Left ventricle myocardium inferior (tissue), 1 donor: ENCODE results near the gene CAMK4. TPM values are rescaled to one million over a fixed set of nuclear protein-coding genes. Genes with fewer than 3 reads are reported as not detected.

Source experiments
- DNase-seq: peaks from one replicate; pipeline ENCODE4 v3.0.0-alpha.2; 2020
- H3K27ac ChIP-seq: fragments of 200-600 bp; replicated peaks from 2 replicates; pipeline ENCODE4 v1.8.0; 2021
- H3K27me3 ChIP-seq: fragments of 200-600 bp; 2 replicates; pipeline ENCODE4 v1.8.0; 2021; ENCODE audit warnings: low read depth
- H3K36me3 ChIP-seq: fragments of 200-600 bp; 2 replicates; pipeline ENCODE4 v1.8.0; 2021
- H3K4me1 ChIP-seq: fragments of 200-600 bp; 2 replicates; pipeline ENCODE4 v1.8.0; 2021
- H3K4me3 ChIP-seq: fragments of 200-600 bp; 2 replicates; pipeline ENCODE4 v1.8.0; 2021; ENCODE audit warnings: mild to moderate bottlenecking, moderate library complexity
- H3K9me3 ChIP-seq: fragments of 200-600 bp; replicated peaks from 2 replicates; pipeline ENCODE4 v1.8.0; 2021
- intact Hi-C: fragments of 100-400 bp; cut with micrococcal nuclease; formaldehyde crosslinking; loops from one replicate; pipeline ENCODE4 v1.11.0; 2022
- total RNA-seq: library from RNA; stranded (reverse); fragmentation: NEBNext Ultra II Directional; extraction: Animal tissue kit (Norgen Biotek cat#: 25700); gene quantifications from one replicate; pipeline ENCODE4 v1.2.1, GENCODE V29; 2021
- TF ChIP-seq, protein P1 (sequence below): fragments of 200-600 bp; IDR thresholded peaks from 2 replicates; pipeline ENCODE4 v1.8.0; 2021; ENCODE audit warnings: antibody characterized with exemption, mild to moderate bottlenecking, borderline replicate concordance
- donor health status: DM: no; HTN: yes; CAD: no; lungs with severe emphysema.

Gene CAMK4
- total RNA-seq, 1 donor from 2014 or later, result 0.36 TPM

GRCh38 chr5:111308951-111309350, 84.8 kb downstream of the CAMK4 start:
- no peak overlapping the region for H3K27ac ChIP-seq
- no peak for DNase-seq
- H3K36me3 ChIP-seq, result no peaks in the 10 kb centered on the region
- no peaks in the 10 kb centered on the region for H3K4me1 ChIP-seq
- H3K27me3 ChIP-seq, result no peaks in the 10 kb centered on the region
- H3K4me3 ChIP-seq, result no peak overlapping the region
- intact Hi-C loops, result no loop called here
- TF ChIP-seq, protein P1, sequence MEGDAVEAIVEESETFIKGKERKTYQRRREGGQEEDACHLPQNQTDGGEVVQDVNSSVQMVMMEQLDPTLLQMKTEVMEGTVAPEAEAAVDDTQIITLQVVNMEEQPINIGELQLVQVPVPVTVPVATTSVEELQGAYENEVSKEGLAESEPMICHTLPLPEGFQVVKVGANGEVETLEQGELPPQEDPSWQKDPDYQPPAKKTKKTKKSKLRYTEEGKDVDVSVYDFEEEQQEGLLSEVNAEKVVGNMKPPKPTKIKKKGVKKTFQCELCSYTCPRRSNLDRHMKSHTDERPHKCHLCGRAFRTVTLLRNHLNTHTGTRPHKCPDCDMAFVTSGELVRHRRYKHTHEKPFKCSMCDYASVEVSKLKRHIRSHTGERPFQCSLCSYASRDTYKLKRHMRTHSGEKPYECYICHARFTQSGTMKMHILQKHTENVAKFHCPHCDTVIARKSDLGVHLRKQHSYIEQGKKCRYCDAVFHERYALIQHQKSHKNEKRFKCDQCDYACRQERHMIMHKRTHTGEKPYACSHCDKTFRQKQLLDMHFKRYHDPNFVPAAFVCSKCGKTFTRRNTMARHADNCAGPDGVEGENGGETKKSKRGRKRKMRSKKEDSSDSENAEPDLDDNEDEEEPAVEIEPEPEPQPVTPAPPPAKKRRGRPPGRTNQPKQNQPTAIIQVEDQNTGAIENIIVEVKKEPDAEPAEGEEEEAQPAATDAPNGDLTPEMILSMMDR, result no peak
- no peaks in the 10 kb centered on the region for H3K9me3 ChIP-seq

DNA sequence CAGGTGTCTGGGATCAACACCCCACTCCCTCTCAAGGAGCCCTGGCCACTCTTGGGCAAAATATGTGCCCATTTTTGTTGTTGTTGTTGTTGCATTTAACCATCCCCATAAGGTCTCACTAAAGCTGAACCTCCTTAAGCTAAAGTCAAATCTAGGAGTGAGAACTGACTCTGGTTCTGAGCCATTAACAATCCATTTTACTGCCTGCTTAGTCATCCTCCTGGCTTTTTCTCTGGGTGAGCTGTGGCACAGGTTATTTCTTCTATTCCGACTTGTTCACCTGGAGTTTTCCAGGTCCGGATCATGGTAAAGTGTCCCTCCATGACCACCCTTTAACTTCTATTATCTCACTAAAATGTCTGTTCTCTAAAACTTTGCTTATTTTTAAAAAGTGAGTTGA, 85.2 kb downstream of the CAMK4 start:
- Histone ChIP-seq H3K36me3 (no peaks in the 10 kb centered on the region), H3K4me1 (no peaks in the 10 kb centered on the region), H3K9me3 (no peaks in the 10 kb centered on the region), H3K27ac (no peak overlapping the region), H3K4me3 (no peak overlapping the region), H3K27me3 (no peaks in the 10 kb centered on the region)
- intact Hi-C loops, result no loop called here
- DNase-seq, result no peak
- TF ChIP-seq, protein P1, result no peak

DNA sequence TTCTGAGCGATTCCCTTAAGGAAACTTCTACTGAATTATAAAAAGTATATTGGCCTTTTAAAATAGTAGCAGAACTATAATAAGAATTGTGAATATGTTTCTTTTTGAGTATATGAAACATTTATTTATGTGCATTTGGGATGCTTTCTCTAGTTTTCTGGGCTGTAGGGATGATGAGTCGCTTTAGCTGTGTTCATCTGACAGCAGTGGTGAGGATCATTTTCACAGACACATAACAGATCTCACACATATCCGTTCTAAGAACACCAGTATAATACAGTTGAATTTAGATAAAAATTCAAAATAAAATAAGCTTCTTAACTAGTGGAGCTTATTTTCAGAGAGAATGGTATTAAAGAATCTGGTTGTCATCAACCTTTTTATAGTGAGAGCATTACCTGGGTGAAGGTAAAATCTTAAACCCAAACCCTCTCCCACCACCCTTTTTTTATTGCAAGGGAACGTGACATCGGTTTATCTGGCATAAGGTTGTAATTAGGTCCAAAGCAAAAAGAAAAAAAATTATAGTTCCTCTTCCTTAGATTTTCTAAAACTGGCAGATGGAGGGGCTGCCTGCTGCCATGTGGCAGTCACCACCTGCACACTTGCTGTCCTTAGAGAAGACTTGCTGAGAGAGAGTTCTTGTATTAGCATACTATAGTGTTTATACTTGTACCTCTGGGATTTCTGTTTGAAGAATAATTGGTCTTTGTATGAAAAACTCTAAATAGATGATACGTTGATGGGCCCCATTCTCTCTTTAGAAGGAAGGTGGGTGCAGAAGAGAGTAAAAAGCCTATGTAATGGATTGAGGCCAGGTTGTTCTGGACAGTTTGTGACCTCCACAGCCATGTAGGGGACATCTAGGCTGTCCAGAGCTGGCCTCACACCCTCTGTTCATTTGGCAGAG, 86.8 kb downstream of the CAMK4 start:
- no peaks in the 10 kb centered on the region for H3K9me3 ChIP-seq
- DNase-seq, result no peak
- intact Hi-C loops, result no loop called here
- no peaks in the 10 kb centered on the region for H3K36me3 ChIP-seq
- H3K4me3 ChIP-seq, result no peak overlapping the region
- no peaks in the 10 kb centered on the region for H3K27me3 ChIP-seq
- H3K4me1 ChIP-seq, result no peaks in the 10 kb centered on the region
- H3K27ac ChIP-seq, result no peak overlapping the region
- TF ChIP-seq, protein P1, result no peak

DNA sequence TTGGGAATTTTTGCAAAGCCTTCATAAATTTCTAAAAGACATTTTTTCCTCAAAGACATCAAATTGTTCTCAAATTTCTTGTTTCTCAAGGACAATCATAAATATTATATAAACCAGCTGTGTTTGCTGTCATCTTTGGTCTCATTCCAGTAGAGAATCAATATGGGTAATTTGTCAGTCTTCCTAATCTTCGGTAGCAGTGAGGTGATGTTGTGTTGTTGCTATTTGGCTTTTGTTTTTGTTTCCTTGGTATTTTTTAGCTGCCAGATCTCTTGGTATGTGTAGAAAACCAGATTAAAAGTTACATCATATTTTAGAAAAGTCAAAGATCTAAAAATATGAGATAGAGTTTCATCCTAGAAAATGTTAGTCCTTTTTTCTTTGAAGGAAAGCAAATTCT, 87.5 kb downstream of the CAMK4 start:
- H3K36me3 ChIP-seq, result no peaks in the 10 kb centered on the region
- H3K27ac ChIP-seq, result no peak overlapping the region
- TF ChIP-seq, protein P1, result no peak
- H3K4me1 ChIP-seq, result no peaks in the 10 kb centered on the region
- intact Hi-C loops, result no loop called here
- DNase-seq, result no peak
- no peak overlapping the region for H3K4me3 ChIP-seq
- H3K9me3 ChIP-seq, result no peaks in the 10 kb centered on the region
- no peaks in the 10 kb centered on the region for H3K27me3 ChIP-seq

GRCh38 chr5:111313017-111313724, 89.0 kb downstream of the CAMK4 start:
- Histone ChIP-seq H3K27ac (no peak overlapping the region), H3K36me3 (no peaks in the 10 kb centered on the region), H3K27me3 (no peaks in the 10 kb centered on the region), H3K4me3 (no peak overlapping the region), H3K4me1 (no peaks in the 10 kb centered on the region), H3K9me3 (no peaks in the 10 kb centered on the region)
- TF ChIP-seq, protein P1, result no peak
- DNase-seq, result no peak
- intact Hi-C loops, result no loop called here
